HepG2 (cell line): ENCODE results near the gene NOP58. TPM values are rescaled to one million over a fixed set of nuclear protein-coding genes. Genes with fewer than 3 reads are reported as not detected.

Experiments
- CBX5 ChIP-seq: sonication (generic); formaldehyde crosslinking; IDR thresholded peaks from 2 replicates; pipeline ENCODE4 v1.4.0; 2020; ENCODE audit warnings: missing genetic modification reagents, borderline replicate concordance
- ETV5 ChIP-seq: IDR thresholded peaks from 2 replicates; pipeline ENCODE4 v1.6.1; 2018; ENCODE audit warnings: missing biosample characterization, missing genetic modification reagents, inconsistent platforms, borderline replicate concordance
- FOXO1 ChIP-seq: sonication (generic); formaldehyde crosslinking; IDR thresholded peaks from 2 replicates; pipeline ENCODE4 v1.4.0; 2020; ENCODE audit warnings: missing genetic modification reagents
- FOXO4 ChIP-seq: sonication (generic); formaldehyde crosslinking; conservative IDR thresholded peaks from 2 replicates; pipeline ENCODE4 v1.8.1; 2023; ENCODE audit warnings: missing genetic modification reagents
- HMGXB4 ChIP-seq, 2 experiments: sonication (generic) in 1 of 2; formaldehyde crosslinking in 1 of 2; IDR thresholded peaks; 2 replicates each; pipeline versions ENCODE4 v1.4.0 to v1.6.1; 2018 to 2020; ENCODE audit warnings: missing genetic modification reagents in 2 of 2, borderline replicate concordance in 1 of 2, low read depth in 1 of 2, mild to moderate bottlenecking in 1 of 2, missing biosample characterization in 1 of 2
- IRX3 ChIP-seq: sonication (generic); formaldehyde crosslinking; IDR thresholded peaks from 2 replicates; pipeline ENCODE4 v1.8.1; 2023; ENCODE audit warnings: mild to moderate bottlenecking, low read depth, missing genetic modification reagents, borderline replicate concordance
- MEIS2 ChIP-seq: sonication (generic); formaldehyde crosslinking; IDR thresholded peaks from 2 replicates; pipeline ENCODE4 v1.9.0; 2021; ENCODE audit warnings: mild to moderate bottlenecking, missing genetic modification reagents
- PLRG1 ChIP-seq: fragments of 450-650 bp; conservative IDR thresholded peaks from 2 replicates; pipeline ENCODE4 v1.6.1; 2016
- PPARG ChIP-seq: conservative IDR thresholded peaks from 2 replicates; pipeline ENCODE4 v1.6.1; 2016; ENCODE audit warnings: missing biosample characterization, missing genetic modification reagents
- RARA ChIP-seq: IDR thresholded peaks from 2 replicates; pipeline ENCODE4 v1.6.1; 2016; ENCODE audit warnings: missing genetic modification reagents, missing compliant biosample characterization
- SAFB2 ChIP-seq: sonication (generic); formaldehyde crosslinking; IDR thresholded peaks from 2 replicates; pipeline ENCODE4 v1.5.1; 2020; ENCODE audit warnings: missing genetic modification reagents, low read depth, mild to moderate bottlenecking, borderline replicate concordance
- STAG1 ChIP-seq: sonication (generic); formaldehyde crosslinking; IDR thresholded peaks from 2 replicates; pipeline ENCODE4 v1.4.0; 2020; ENCODE audit warnings: missing genetic modification reagents
- TBP ChIP-seq: sonication (generic); formaldehyde crosslinking; IDR thresholded peaks from 2 replicates; pipeline ENCODE4 v1.5.0; 2020; ENCODE audit warnings: missing genetic modification reagents
- ZNF558 ChIP-seq: sonication (generic); formaldehyde crosslinking; IDR thresholded peaks from 2 replicates; pipeline ENCODE4 v1.9.0; 2022; ENCODE audit warnings: mild to moderate bottlenecking, missing genetic modification reagents, borderline replicate concordance
- ZNF713 ChIP-seq: sonication (generic); formaldehyde crosslinking; IDR thresholded peaks from 2 replicates; pipeline ENCODE4 v1.4.0; 2020; ENCODE audit warnings: mild to moderate bottlenecking, missing genetic modification reagents
- polyA plus RNA-seq, 8 experiments: library from polyadenylated mRNA; depleted of rRNA in 3 of 8; stranded (reverse) in 7 of 8; unstranded in 1 of 8; fragments of >200 nt; fragmentation: Illumina TruSeq in 4 of 8; extraction: Trizol in 4 of 8; gene quantifications; 2 replicates each; pipeline versions ENCODE4 v1.2.1 to v1.2.3, GENCODE V29; 2011 to 2016; ENCODE audit warnings: low read depth in 4 of 8, missing spikeins in 1 of 8, mixed read lengths in 1 of 8; ENCODE audit not compliant: insufficient read depth in 1 of 8
- total RNA-seq, 5 experiments: library from RNA; depleted of rRNA; stranded (reverse); fragments of >200 nt; fragmentation: Illumina TruSeq; extraction: Trizol; gene quantifications; 2 replicates each; pipeline ENCODE4 v1.2.3, GENCODE V29; 2016; ENCODE audit warnings: low read depth in 1 of 5
- TF ChIP-seq, protein P1 (sequence below): sonication (generic); formaldehyde crosslinking; IDR thresholded peaks from 2 replicates; pipeline ENCODE4 v1.5.1; 2020; ENCODE audit warnings: mild to moderate bottlenecking, missing genetic modification reagents, borderline replicate concordance

NOP58 gene
- total and polyA plus RNA-seq, 2 of the 13 experiments (the other 11 are each of a cell fraction or from before 2014, with no cell fraction given): 74.9 to 203 TPM

GRCh38 chr2:202238234-202239197, 27.0 kb upstream of the NOP58 start, which contains the start of gene SUMO1 (continued):
- TF ChIP-seq TBP (CRISPR knock-in tag) (no peak), ETV5 (CRISPR knock-in tag) (peak; percentile 94), HMGXB4 (CRISPR knock-in tag; IDR thresholded peaks at IDR 0.05; ENCODE audit: borderline replicate concordance in 1 of 2, low read depth in 1 of 2) (peak; percentile 77 to 84; a peak in 3 of 4 replicates), ZNF713 (CRISPR knock-in tag) (no peak), SAFB2 (peak; percentile 37; the same call in 1 of the 2 replicates), PLRG1 (no peak), FOXO4 (no peak), STAG1 (CRISPR knock-in tag) (no peak), PPARG (no peak), ZNF558 (CRISPR knock-in tag) (peak; percentile 87), MEIS2 (CRISPR knock-in tag) (no peak), RARA (CRISPR knock-in tag) (no peak), FOXO1 (CRISPR knock-in tag) (peak; percentile 61; the same call in 1 of the 2 replicates), CBX5 (CRISPR knock-in tag) (0 out of 2 replicates have a peak, but pooled peaks have one; percentile 72), IRX3 (CRISPR knock-in tag) (no peak; the same call in 1 of the 2 replicates)
- TF ChIP-seq, protein P1, sequence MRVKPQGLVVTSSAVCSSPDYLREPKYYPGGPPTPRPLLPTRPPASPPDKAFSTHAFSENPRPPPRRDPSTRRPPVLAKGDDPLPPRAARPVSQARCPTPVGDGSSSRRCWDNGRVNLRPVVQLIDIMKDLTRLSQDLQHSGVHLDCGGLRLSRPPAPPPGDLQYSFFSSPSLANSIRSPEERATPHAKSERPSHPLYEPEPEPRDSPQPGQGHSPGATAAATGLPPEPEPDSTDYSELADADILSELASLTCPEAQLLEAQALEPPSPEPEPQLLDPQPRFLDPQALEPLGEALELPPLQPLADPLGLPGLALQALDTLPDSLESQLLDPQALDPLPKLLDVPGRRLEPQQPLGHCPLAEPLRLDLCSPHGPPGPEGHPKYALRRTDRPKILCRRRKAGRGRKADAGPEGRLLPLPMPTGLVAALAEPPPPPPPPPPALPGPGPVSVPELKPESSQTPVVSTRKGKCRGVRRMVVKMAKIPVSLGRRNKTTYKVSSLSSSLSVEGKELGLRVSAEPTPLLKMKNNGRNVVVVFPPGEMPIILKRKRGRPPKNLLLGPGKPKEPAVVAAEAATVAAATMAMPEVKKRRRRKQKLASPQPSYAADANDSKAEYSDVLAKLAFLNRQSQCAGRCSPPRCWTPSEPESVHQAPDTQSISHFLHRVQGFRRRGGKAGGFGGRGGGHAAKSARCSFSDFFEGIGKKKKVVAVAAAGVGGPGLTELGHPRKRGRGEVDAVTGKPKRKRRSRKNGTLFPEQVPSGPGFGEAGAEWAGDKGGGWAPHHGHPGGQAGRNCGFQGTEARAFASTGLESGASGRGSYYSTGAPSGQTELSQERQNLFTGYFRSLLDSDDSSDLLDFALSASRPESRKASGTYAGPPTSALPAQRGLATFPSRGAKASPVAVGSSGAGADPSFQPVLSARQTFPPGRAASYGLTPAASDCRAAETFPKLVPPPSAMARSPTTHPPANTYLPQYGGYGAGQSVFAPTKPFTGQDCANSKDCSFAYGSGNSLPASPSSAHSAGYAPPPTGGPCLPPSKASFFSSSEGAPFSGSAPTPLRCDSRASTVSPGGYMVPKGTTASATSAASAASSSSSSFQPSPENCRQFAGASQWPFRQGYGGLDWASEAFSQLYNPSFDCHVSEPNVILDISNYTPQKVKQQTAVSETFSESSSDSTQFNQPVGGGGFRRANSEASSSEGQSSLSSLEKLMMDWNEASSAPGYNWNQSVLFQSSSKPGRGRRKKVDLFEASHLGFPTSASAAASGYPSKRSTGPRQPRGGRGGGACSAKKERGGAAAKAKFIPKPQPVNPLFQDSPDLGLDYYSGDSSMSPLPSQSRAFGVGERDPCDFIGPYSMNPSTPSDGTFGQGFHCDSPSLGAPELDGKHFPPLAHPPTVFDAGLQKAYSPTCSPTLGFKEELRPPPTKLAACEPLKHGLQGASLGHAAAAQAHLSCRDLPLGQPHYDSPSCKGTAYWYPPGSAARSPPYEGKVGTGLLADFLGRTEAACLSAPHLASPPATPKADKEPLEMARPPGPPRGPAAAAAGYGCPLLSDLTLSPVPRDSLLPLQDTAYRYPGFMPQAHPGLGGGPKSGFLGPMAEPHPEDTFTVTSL: no peak
